Stimulated activated effector memory CD8-positive, alpha-beta T cell treated with anti-CD3 and anti-CD28 coated beads, Interleukin-12 subunit alpha, Interleukin-12 subunit beta, amount 100 ng/mL, for 72 hours (primary cell): ENCODE measurements around the gene SCYGR8.

ENCODE experiments used
- ATAC-seq: fragments of 150-1000 bp; cut with Tn5 transposase; 2 replicates; pipeline ENCODE4 v1.10.0; 2021
- DNase-seq, 2 donors: peaks; one replicate each; pipeline ENCODE4 v3.0.0; 2021 to 2022; ENCODE audit warnings: low spot score in 2 of 2
- H3K27ac Mint-ChIP-seq: one replicate; pipeline ENCODE4 v1.8.0; 2022; ENCODE audit warnings: mild to moderate bottlenecking, mixed read lengths
- H3K36me3 Mint-ChIP-seq: one replicate; pipeline ENCODE4 v1.8.0; 2022; ENCODE audit warnings: mild to moderate bottlenecking, mixed read lengths
- H3K4me1 Mint-ChIP-seq: one replicate; pipeline ENCODE4 v1.8.0; 2022; ENCODE audit warnings: mixed read lengths
- H3K4me3 Mint-ChIP-seq: one replicate; pipeline ENCODE4 v1.8.0; 2022; ENCODE audit warnings: mild to moderate bottlenecking, mixed read lengths
- H3K9me3 Mint-ChIP-seq: one replicate; pipeline ENCODE4 v1.8.0; 2022; ENCODE audit warnings: mixed read lengths

Gene SCYGR8

DNA sequence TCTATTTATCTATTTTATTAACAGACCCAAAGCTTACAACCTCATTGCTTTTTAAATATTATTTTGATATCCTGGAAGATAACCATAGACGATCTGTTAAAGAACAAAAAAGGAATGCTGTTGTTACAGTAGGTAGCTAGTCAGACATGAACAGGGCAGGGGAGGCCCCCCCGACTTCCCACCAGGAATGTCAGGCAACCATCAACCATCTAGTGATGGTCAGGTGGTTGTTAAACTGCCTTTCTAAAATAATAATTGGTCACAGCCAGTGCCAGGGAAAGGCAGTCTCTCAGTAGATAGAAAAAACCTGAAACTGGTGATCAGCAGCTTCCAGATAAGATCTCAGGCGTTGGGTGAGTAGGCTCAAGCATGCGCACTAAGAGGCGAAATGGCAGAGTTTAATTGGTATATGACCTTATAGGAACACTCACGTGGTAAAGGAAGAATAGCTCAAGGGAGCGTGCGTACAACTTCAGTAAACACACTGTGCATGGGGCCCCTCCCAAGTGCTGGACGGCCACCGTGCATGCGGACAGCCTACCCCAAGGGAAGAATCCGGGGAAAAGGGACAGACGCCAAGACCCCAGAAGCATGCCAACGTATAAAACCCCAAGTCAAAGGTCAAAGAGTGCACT is 35.4 kb downstream of the SCYGR8 start:
- no peaks in the 10 kb centered on the region for H3K36me3 Mint-ChIP-seq
- H3K27ac Mint-ChIP-seq = no peak overlapping the region
- DNase-seq (no peak), ATAC-seq (no peak)
- no peaks in the 10 kb centered on the region for H3K9me3 Mint-ChIP-seq
- peaks cover 30% of the 10 kb centered on the region for H3K4me1 Mint-ChIP-seq
- H3K4me3 Mint-ChIP-seq = no peak overlapping the region

DNA sequence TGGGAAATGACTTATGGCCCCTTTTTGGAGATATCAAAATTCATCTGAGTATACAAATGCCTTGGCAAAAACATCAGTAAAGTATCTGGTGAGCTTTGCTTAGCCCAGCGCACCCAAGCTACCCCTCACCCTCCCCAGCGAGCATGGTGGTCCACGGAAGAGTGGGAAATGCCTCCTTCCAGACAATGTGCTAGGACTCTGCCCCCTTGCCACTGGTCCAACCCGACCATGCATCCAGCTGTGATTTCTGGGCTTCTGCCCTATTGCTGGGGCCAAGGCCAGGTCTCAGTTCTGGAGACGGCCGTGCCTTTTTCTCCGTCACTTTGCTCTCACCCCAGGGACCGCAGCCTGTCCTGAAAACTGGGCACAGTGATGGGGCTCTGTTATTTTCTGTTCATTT is 36.1 kb downstream of the SCYGR8 start:
- Mint-ChIP-seq H3K4me3 (no peak overlapping the region), H3K27ac (no peak overlapping the region), H3K4me1 (peaks cover 29% of the 10 kb centered on the region), H3K9me3 (no peaks in the 10 kb centered on the region), H3K36me3 (no peaks in the 10 kb centered on the region)
- DNase-seq (no peak), ATAC-seq (no peak)

GRCh38 chr2:227782804-227783203 is 37.1 kb downstream of the SCYGR8 start:
- ATAC-seq = peak; percentile 39
- Mint-ChIP-seq H3K4me3 (peak overlapping the region; percentile 55), H3K4me1 (peaks cover 24% of the 10 kb centered on the region)

DNA sequence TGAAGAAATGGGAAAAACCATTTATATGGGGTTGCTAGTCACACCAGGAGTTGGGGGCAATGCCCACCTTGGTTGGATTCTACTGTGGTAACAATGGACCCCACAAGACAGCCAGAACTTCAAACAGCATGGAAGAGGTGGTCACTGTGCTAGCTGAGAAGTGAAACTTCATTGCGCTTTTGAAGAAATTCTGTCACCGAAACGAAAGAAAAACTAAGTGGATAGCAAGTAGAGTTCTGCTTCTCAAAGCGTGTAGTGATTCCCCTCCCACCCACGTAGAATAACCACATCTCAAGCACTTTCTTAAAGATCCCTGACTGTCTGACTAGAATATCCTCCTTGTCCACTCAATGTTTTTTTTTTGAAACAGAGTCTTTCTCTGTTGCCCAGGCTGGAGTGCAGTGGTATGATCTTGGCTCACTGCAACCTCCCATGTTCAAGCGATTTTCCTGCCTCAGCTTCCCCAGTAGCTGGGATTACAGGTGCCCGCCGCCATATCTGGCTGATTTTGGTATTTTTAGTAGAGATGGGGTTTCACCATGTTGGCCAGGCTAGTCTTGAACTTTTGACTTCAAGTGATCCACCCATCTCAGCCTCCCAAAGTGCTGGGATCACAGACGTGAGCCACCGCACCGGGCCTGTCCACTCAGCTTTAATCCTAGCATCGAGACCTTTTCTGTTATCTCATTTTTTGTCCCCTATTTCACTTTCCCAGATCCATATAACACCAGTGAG is 37.9 kb downstream of the SCYGR8 start:
- peak overlapping the region; percentile 55 for H3K4me3 Mint-ChIP-seq
- H3K9me3 Mint-ChIP-seq = peaks cover 3% of the 10 kb centered on the region
- H3K36me3 Mint-ChIP-seq = no peaks in the 10 kb centered on the region
- DNase-seq = no peak
- H3K27ac Mint-ChIP-seq = peak overlapping the region; percentile 57
- peaks cover 28% of the 10 kb centered on the region for H3K4me1 Mint-ChIP-seq
- peak; percentile 91 for ATAC-seq

More at GRCh38 chr2:227782804-227783203, 37.1 kb downstream of the SCYGR8 start:
- H3K9me3 Mint-ChIP-seq = no peaks in the 10 kb centered on the region
- H3K27ac Mint-ChIP-seq = peak overlapping the region; percentile 57
- no peaks in the 10 kb centered on the region for H3K36me3 Mint-ChIP-seq
- DNase-seq = no peak

- ATAC-seq (no peak), DNase-seq (no peak)
- no peak overlapping the region for H3K4me3 Mint-ChIP-seq
- peaks cover 4% of the 10 kb centered on the region for H3K9me3 Mint-ChIP-seq
- no peak overlapping the region for H3K27ac Mint-ChIP-seq
- no peaks in the 10 kb centered on the region for H3K36me3 Mint-ChIP-seq
- H3K4me1 Mint-ChIP-seq = peaks cover 32% of the 10 kb centered on the region
These were observed 39.6 kb downstream of the SCYGR8 start for GRCh38 chr2:227785293-227785692.

GRCh38 chr2:227788561-227789018 is 42.9 kb downstream of the SCYGR8 start:
- H3K9me3 Mint-ChIP-seq = peaks cover 4% of the 10 kb centered on the region
- H3K4me1 Mint-ChIP-seq = peaks cover 14% of the 10 kb centered on the region

GRCh38 chr2:227789803-227790202 is 44.1 kb downstream of the SCYGR8 start:
- no peak for DNase-seq
- Mint-ChIP-seq H3K9me3 (peaks cover 4% of the 10 kb centered on the region), H3K27ac (no peak overlapping the region), H3K4me3 (no peak overlapping the region), H3K36me3 (no peaks in the 10 kb centered on the region), H3K4me1 (peaks cover 8% of the 10 kb centered on the region)
- ATAC-seq = no peak

More at GRCh38 chr2:227788561-227789018, 42.9 kb downstream of the SCYGR8 start:
- DNase-seq = no peak
- Mint-ChIP-seq H3K36me3 (no peaks in the 10 kb centered on the region), H3K27ac (no peak overlapping the region), H3K4me3 (no peak overlapping the region)
- ATAC-seq = peak; percentile 65

- Mint-ChIP-seq H3K36me3 (no peaks in the 10 kb centered on the region), H3K4me3 (no peak overlapping the region), H3K9me3 (peaks cover 4% of the 10 kb centered on the region), H3K27ac (no peak overlapping the region), H3K4me1 (peaks cover 7% of the 10 kb centered on the region)
- DNase-seq (no peak), ATAC-seq (no peak)
These were observed 47.5 kb downstream of the SCYGR8 start for GRCh38 chr2:227793148-227793712.
